Activated naive CD8-positive, alpha-beta T cell treated with anti-CD3 and anti-CD28 coated beads, Interleukin-2, amount 10 ng/mL, durations not matched to agents 7 days and 5 days (primary cell): ENCODE measurements around the gene SIRPD. TPM values are rescaled to one million over a fixed set of nuclear protein-coding genes. Genes with fewer than 3 reads are reported as not detected.
"Not testable (repeated sequence)": the region's sequence is repeated elsewhere in the genome, so short reads cannot be mapped to it uniquely, and the experiment has no call there.

Experiments used
- ATAC-seq: fragments of 150-1000 bp; cut with Tn5 transposase; one replicate; pipeline ENCODE4 v1.10.0; 2021; ENCODE audit warnings: low read depth, moderate library complexity
- POLR2A ChIA-PET: fragments of 350-600 bp; sonication (Branson Sonifier 250); formaldehyde crosslinking; loops from one replicate; lab custom pipeline; 2021; ENCODE audit warnings: antibody characterized with exemption; lab: Charles Lee
- DNase-seq: peaks from one replicate; pipeline ENCODE4 v3.0.0; 2021
- H3K27ac Mint-ChIP-seq: one replicate; pipeline ENCODE4 v1.8.0; 2022; ENCODE audit warnings: mild to moderate bottlenecking, mixed read lengths
- H3K27me3 Mint-ChIP-seq: one replicate; pipeline ENCODE4 v1.8.0; 2022; ENCODE audit warnings: mild to moderate bottlenecking, moderate library complexity, mixed read lengths
- H3K36me3 Mint-ChIP-seq: one replicate; pipeline ENCODE4 v1.8.0; 2021; ENCODE audit warnings: mild to moderate bottlenecking, mixed read lengths
- H3K4me1 Mint-ChIP-seq: one replicate; pipeline ENCODE4 v1.8.0; 2021; ENCODE audit warnings: mixed read lengths
- H3K4me3 Mint-ChIP-seq: one replicate; pipeline ENCODE4 v1.8.0; 2022; ENCODE audit warnings: mild to moderate bottlenecking, moderate library complexity, mixed read lengths
- H3K9me3 Mint-ChIP-seq: one replicate; pipeline ENCODE4 v1.8.0; 2021; ENCODE audit warnings: mixed read lengths
- total RNA-seq, 2 experiments: library from RNA; stranded (reverse); gene quantifications; one replicate each; pipeline ENCODE4 v1.2.3, GENCODE V29; 2021

The SIRPD gene
- total RNA-seq, 2 experiments from 2014 or later: 0.30 to 0.31 TPM

GRCh38 chr20:1500496-1500895, 57.0 kb downstream of the SIRPD start:
- ATAC-seq (no peak), DNase-seq (no peak)
- Mint-ChIP-seq H3K4me3 (no peak overlapping the region), H3K36me3 (no peaks in the 10 kb centered on the region), H3K27ac (no peak overlapping the region), H3K27me3 (peaks cover 60% of the 10 kb centered on the region), H3K9me3 (no peaks in the 10 kb centered on the region), H3K4me1 (peaks cover 10% of the 10 kb centered on the region)
- POLR2A ChIA-PET: no interaction called here

- Mint-ChIP-seq H3K9me3 (no peaks in the 10 kb centered on the region), H3K27ac (no peak overlapping the region), H3K27me3 (peaks cover 65% of the 10 kb centered on the region), H3K4me1 (peaks cover 10% of the 10 kb centered on the region), H3K4me3 (no peak overlapping the region), H3K36me3 (no peaks in the 10 kb centered on the region)
- no peak for DNase-seq
- POLR2A ChIA-PET: no interaction called here
- ATAC-seq: no peak
These were observed 57.7 kb downstream of the SIRPD start for GRCh38 chr20:1499528-1500420.

- H3K27me3 Mint-ChIP-seq: peaks cover 65% of the 10 kb centered on the region
- ATAC-seq, H3K9me3 Mint-ChIP-seq, H3K27ac Mint-ChIP-seq, H3K4me1 Mint-ChIP-seq, DNase-seq, H3K36me3 Mint-ChIP-seq, H3K4me3 Mint-ChIP-seq: not testable (repeated sequence)
- POLR2A ChIA-PET: interaction anchor here (0.7 kb wide), 1 partner anchor 187 kb away, joined by 3 read pairs; no protein-coding TSS in a partner anchor
These were observed 60.1 kb downstream of the SIRPD start for GRCh38 chr20:1497371-1497770.

- Mint-ChIP-seq H3K27me3 (peaks cover 62% of the 10 kb centered on the region), H3K4me3 (no peak overlapping the region)
- POLR2A ChIA-PET: no interaction called here
These were observed 60.6 kb downstream of the SIRPD start for GRCh38 chr20:1496930-1497329.

DNA sequence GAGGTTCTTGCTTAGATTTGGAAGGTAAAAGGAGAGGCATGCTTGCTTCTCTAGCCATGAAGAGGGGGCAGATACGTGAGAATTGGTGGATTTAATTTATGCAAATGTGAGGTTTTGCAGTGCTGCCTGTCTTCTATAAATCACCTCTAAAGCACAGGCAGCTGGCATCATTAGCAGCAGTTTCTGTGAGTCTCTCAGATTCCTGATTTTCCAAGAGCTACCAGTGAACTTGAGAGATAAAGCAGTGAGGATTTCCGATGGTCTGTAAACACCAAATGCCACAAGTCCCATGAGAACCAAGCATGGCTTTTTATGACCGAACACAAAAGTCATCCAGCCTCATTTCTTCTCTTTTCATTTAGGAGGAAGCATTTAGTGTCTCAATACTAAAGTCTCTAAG, 63.1 kb downstream of the SIRPD start:
- H3K9me3 Mint-ChIP-seq: no peaks in the 10 kb centered on the region
- ATAC-seq (no peak), DNase-seq (no peak)
- H3K27ac Mint-ChIP-seq: no peak overlapping the region
- no peaks in the 10 kb centered on the region for H3K36me3 Mint-ChIP-seq
- H3K4me1 Mint-ChIP-seq: peaks cover 16% of the 10 kb centered on the region
- POLR2A ChIA-PET: no interaction called here
- no peak overlapping the region for H3K4me3 Mint-ChIP-seq
- peaks cover 48% of the 10 kb centered on the region for H3K27me3 Mint-ChIP-seq

More at GRCh38 chr20:1496930-1497329, 60.6 kb downstream of the SIRPD start:
- no peaks in the 10 kb centered on the region for H3K9me3 Mint-ChIP-seq
- no peak for DNase-seq
- H3K36me3 Mint-ChIP-seq: no peaks in the 10 kb centered on the region
- no peak overlapping the region for H3K27ac Mint-ChIP-seq
- H3K4me1 Mint-ChIP-seq: peaks cover 12% of the 10 kb centered on the region
- no peak for ATAC-seq

DNA sequence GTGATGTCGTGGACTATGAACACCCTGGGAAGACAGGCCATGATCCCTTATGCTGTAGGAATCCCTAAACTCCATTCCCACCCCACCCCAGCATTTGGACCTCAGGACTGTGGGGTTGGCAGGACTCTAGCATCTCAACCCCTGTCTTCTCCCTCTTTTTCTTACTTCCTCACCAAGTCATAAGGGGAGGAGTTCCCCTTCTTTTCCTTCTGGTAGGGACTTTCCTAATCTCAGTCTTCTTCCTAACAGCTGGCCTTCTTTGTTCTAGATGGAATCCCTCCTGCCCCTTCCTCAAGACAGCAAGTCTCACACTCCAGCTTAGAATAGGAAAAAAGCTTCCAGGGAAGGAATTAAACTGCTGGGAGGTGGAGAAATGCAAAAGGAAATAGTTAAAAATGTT, 64.0 kb downstream of the SIRPD start:
- H3K27ac Mint-ChIP-seq: no peak overlapping the region
- no peaks in the 10 kb centered on the region for H3K9me3 Mint-ChIP-seq
- peaks cover 50% of the 10 kb centered on the region for H3K27me3 Mint-ChIP-seq
- ATAC-seq (no peak), DNase-seq (no peak)
- POLR2A ChIA-PET: no interaction called here
- H3K4me1 Mint-ChIP-seq: peaks cover 16% of the 10 kb centered on the region
- H3K4me3 Mint-ChIP-seq: no peak overlapping the region
- H3K36me3 Mint-ChIP-seq: no peaks in the 10 kb centered on the region

DNA sequence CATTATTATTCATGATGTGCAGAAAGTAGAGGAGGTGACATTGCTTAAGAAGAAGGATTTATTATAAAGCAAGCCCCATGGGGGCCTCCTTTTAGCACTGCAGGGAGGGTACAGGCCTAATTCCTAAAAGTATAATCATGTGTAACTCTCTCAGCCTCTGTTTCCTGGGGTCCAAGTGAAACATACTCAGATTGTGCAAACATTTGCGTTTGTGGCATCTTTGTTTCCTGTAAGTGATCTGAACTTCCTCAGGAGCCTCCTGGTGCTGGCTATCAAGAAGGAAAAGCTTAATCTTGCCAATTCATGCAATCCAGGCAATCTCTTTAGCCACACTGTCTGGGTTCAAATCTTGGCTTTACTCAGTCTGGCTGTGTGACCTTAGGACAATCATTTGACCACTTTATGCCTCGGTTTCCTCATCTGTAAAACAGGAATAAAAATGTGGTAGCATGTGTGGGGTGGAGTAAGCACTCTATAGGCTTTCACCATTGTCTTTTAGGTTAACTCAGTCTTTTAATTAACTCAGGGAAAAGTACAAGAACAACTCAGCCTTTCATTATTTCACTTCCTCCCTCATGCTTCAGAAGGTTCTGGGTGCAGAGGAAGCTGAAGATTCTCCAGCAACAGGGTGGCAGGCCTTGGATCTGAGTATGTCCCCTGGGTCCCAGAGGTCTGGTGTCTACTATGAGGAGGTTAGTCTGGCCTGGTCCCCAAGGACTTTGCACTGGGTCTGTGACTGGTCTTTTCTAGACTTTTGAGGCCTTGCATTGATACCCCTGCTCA, 65.5 kb downstream of the SIRPD start:
- Mint-ChIP-seq H3K27ac (no peak overlapping the region), H3K4me3 (no peak overlapping the region), H3K9me3 (no peaks in the 10 kb centered on the region), H3K27me3 (peaks cover 54% of the 10 kb centered on the region), H3K36me3 (no peaks in the 10 kb centered on the region), H3K4me1 (peaks cover 16% of the 10 kb centered on the region)
- ATAC-seq (no peak), DNase-seq (no peak)
- POLR2A ChIA-PET: interaction anchor here (0.5 kb wide), 1 partner anchor 133 kb away, joined by 3 read pairs; no protein-coding TSS in a partner anchor

GRCh38 chr20:1491281-1491840, 66.1 kb downstream of the SIRPD start, which contains the start of gene SIRPB2:
SIRPB2 (minus strand) TSS chr20:1491420; CDS start chr20:1491359, 61 bp downstream.
- H3K9me3 Mint-ChIP-seq: no peaks in the 10 kb centered on the region
- POLR2A ChIA-PET: no interaction called here
- DNase-seq (no peak), ATAC-seq (no peak)
- H3K36me3 Mint-ChIP-seq: no peaks in the 10 kb centered on the region
- H3K27ac Mint-ChIP-seq: no peak within 1 kb of the TSS
- peaks cover 52% of the 10 kb centered on the region for H3K27me3 Mint-ChIP-seq
- peaks cover 16% of the 10 kb centered on the region for H3K4me1 Mint-ChIP-seq
- no peak within 1 kb of the TSS for H3K4me3 Mint-ChIP-seq

DNA sequence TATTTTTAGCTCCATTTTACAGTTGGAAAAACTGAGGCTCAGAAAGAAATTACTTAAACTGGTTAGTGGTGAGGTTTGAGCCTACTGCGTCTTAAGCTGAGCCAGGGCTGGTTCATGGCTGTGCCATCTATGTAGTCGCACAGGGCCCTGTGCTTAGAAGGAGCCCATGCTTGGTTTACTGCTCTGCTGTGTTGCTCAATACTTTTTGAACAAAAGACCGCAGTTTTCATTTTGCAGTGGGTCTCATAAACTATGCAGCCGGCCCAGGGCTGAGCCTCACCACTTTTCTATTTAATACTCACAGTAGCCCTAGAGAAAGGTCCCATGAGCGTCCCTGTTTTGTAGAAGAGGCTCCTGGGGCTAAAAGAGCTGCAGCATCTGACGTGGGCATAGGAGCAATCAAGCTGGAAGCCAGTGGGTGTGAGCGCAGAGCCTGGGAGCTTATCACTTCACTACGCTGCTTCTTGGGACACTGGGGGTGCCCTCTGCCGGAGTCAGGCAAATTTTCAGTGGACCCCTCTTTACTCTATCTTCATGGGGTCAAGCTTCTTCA, 66.8 kb downstream of the SIRPD start:
- H3K27me3 Mint-ChIP-seq: peaks cover 48% of the 10 kb centered on the region
- H3K4me3 Mint-ChIP-seq: no peak overlapping the region
- ATAC-seq (no peak), DNase-seq (no peak)
- H3K4me1 Mint-ChIP-seq: peaks cover 16% of the 10 kb centered on the region
- H3K27ac Mint-ChIP-seq: no peak overlapping the region
- POLR2A ChIA-PET: no interaction called here
- no peaks in the 10 kb centered on the region for H3K36me3 Mint-ChIP-seq
- no peaks in the 10 kb centered on the region for H3K9me3 Mint-ChIP-seq

GRCh38 chr20:1489764-1490436, 67.6 kb downstream of the SIRPD start:
- POLR2A ChIA-PET: no interaction called here
- Mint-ChIP-seq H3K27ac (no peak overlapping the region), H3K36me3 (no peaks in the 10 kb centered on the region), H3K9me3 (no peaks in the 10 kb centered on the region), H3K27me3 (peaks cover 47% of the 10 kb centered on the region), H3K4me1 (peaks cover 16% of the 10 kb centered on the region), H3K4me3 (no peak overlapping the region)
- no peak for ATAC-seq
- DNase-seq: no peak

- H3K4me1 Mint-ChIP-seq: peaks cover 16% of the 10 kb centered on the region
- ATAC-seq (no peak), DNase-seq (no peak)
- H3K4me3 Mint-ChIP-seq: no peak overlapping the region
- H3K27me3 Mint-ChIP-seq: peaks cover 49% of the 10 kb centered on the region
- no peaks in the 10 kb centered on the region for H3K9me3 Mint-ChIP-seq
- no peak overlapping the region for H3K27ac Mint-ChIP-seq
- POLR2A ChIA-PET: no interaction called here
- no peaks in the 10 kb centered on the region for H3K36me3 Mint-ChIP-seq
These were observed 68.2 kb downstream of the SIRPD start for GRCh38 chr20:1489325-1489724.

- DNase-seq (no peak), ATAC-seq (no peak)
- Mint-ChIP-seq H3K4me3 (no peak overlapping the region), H3K9me3 (no peaks in the 10 kb centered on the region), H3K27ac (no peak overlapping the region), H3K27me3 (peaks cover 58% of the 10 kb centered on the region), H3K36me3 (no peaks in the 10 kb centered on the region), H3K4me1 (peaks cover 5% of the 10 kb centered on the region)
- POLR2A ChIA-PET: no interaction called here
These were observed 70.9 kb downstream of the SIRPD start for GRCh38 chr20:1486566-1486965.
